Mesendoderm (in vitro differentiated cells): ENCODE measurements around the gene SSBP2.
A peak's percentile ranks its signal among the peaks of the same experiment; 100 is the strongest.

Experiments used
- DNase-seq: peaks from one replicate; pipeline ENCODE4 v3.0.0; 2013
- H2AK5ac ChIP-seq: 2 replicates; pipeline ENCODE4 v1.6.1; 2013; ENCODE audit warnings: low read length, inconsistent platforms
- H2BK120ac ChIP-seq: 2 replicates; pipeline ENCODE4 v1.6.1; 2013; ENCODE audit warnings: low read depth, mild to moderate bottlenecking, low read length, moderate library complexity, mixed read lengths
- H2BK15ac ChIP-seq: replicated peaks from 2 replicates; pipeline ENCODE4 v1.6.1; 2013; ENCODE audit warnings: low read depth, mild to moderate bottlenecking, moderate library complexity
- H2BK5ac ChIP-seq: 2 replicates; pipeline ENCODE4 v1.6.1; 2013; ENCODE audit warnings: low read length, inconsistent platforms
- H3K18ac ChIP-seq: 2 replicates; pipeline ENCODE4 v1.6.1; 2013; ENCODE audit warnings: mild to moderate bottlenecking, low read length, mixed read lengths
- H3K23ac ChIP-seq: one replicate; pipeline ENCODE4 v1.6.1; 2013; ENCODE audit warnings: low read length
- H3K27ac ChIP-seq: 2 replicates; pipeline ENCODE4 v1.5.1; 2013; ENCODE audit warnings: low read depth, mild to moderate bottlenecking, inconsistent platforms, low read length, moderate library complexity
- H3K27me3 ChIP-seq: 2 replicates; pipeline ENCODE4 v1.6.1; 2013; ENCODE audit warnings: low read length, control low read depth, mild to moderate bottlenecking, inconsistent platforms; ENCODE audit not compliant: insufficient read depth, poor library complexity
- H3K36me3 ChIP-seq: 2 replicates; pipeline ENCODE4 v1.6.1; 2013; ENCODE audit warnings: low read length, inconsistent platforms; ENCODE audit not compliant: control insufficient read depth, insufficient read depth
- H3K4ac ChIP-seq: one replicate; pipeline ENCODE4 v1.6.1; 2013; ENCODE audit warnings: low read depth, mild to moderate bottlenecking, low read length, moderate library complexity
- H3K4me1 ChIP-seq: 2 replicates; pipeline ENCODE4 v1.6.1; 2013; ENCODE audit warnings: low read depth, low read length, inconsistent platforms; ENCODE audit not compliant: control insufficient read depth
- H3K4me2 ChIP-seq: 2 replicates; pipeline ENCODE4 v1.6.1; 2013; ENCODE audit warnings: low read length
- H3K4me3 ChIP-seq: 2 replicates; pipeline ENCODE4 v1.5.1; 2013; ENCODE audit warnings: mild to moderate bottlenecking, low read length
- H3K56ac ChIP-seq: one replicate; pipeline ENCODE4 v1.6.1; 2013; ENCODE audit warnings: low read length
- H3K79me1 ChIP-seq: 2 replicates; pipeline ENCODE4 v1.6.1; 2013; ENCODE audit warnings: low read length, inconsistent platforms
- H3K79me2 ChIP-seq: 2 replicates; pipeline ENCODE4 v1.6.1; 2013; ENCODE audit warnings: mild to moderate bottlenecking, low read length; ENCODE audit not compliant: control insufficient read depth, insufficient read depth
- H3K9ac ChIP-seq: 2 replicates; pipeline ENCODE4 v1.6.1; 2013; ENCODE audit warnings: low read length, inconsistent platforms
- H4K5ac ChIP-seq: one replicate; pipeline ENCODE4 v1.6.1; 2013; ENCODE audit warnings: low read length
- H4K8ac ChIP-seq: one replicate; pipeline ENCODE4 v1.6.1; 2013; ENCODE audit warnings: low read depth, mild to moderate bottlenecking, control low read depth, low read length, moderate library complexity
- WGBS: extraction: QIAGEN DNeasy Blood & Tissue Kit; methylation state at CpG from one replicate; pipeline ENCODE4 v1.1.7; 2013; ENCODE audit warnings: low lambda C conversion rate, missing lambda C conversion rate; ENCODE audit not compliant: insufficient coverage; ENCODE audit errors: extremely low coverage; 5-methylcytosine and 5-hydroxymethylcytosine counted together

The SSBP2 gene

GRCh38 chr5:81533629-81534405, 217.1 kb downstream of the SSBP2 start:
- no peaks in the 10 kb centered on the region for H3K36me3 ChIP-seq
- DNase-seq, result no peak
- H2AK5ac ChIP-seq, result no peak overlapping the region
- H3K4ac ChIP-seq, result no peak overlapping the region
- no peak overlapping the region for H2BK5ac ChIP-seq
- H3K79me2 ChIP-seq, result no peaks in the 10 kb centered on the region
- no peak overlapping the region for H4K5ac ChIP-seq
- no peak overlapping the region for H2BK120ac ChIP-seq
- no peak overlapping the region for H3K23ac ChIP-seq
- no peaks in the 10 kb centered on the region for H3K4me1 ChIP-seq
- H3K18ac ChIP-seq, result no peak overlapping the region
- WGBS, result no CpG with 5 or more reads among the region's 2 CpGs
- no peaks in the 10 kb centered on the region for H3K27me3 ChIP-seq
- no peaks in the 10 kb centered on the region for H3K79me1 ChIP-seq
- no peak overlapping the region for H3K4me3 ChIP-seq
- no peak overlapping the region for H3K56ac ChIP-seq
- H4K8ac ChIP-seq, result no peak overlapping the region
- no peak overlapping the region for H2BK15ac ChIP-seq
- H3K27ac ChIP-seq, result no peak overlapping the region
- H3K9ac ChIP-seq, result no peak overlapping the region
- no peak overlapping the region for H3K4me2 ChIP-seq

GRCh38 chr5:81530919-81531318, 220.0 kb downstream of the SSBP2 start:
- Histone ChIP-seq H2BK120ac (no peak overlapping the region), H3K56ac (no peak overlapping the region), H3K4ac (no peak overlapping the region), H2BK15ac (no peak overlapping the region), H2BK5ac (no peak overlapping the region), H3K36me3 (no peaks in the 10 kb centered on the region), H3K79me2 (no peaks in the 10 kb centered on the region), H3K18ac (no peak overlapping the region), H4K5ac (no peak overlapping the region), H3K9ac (no peak overlapping the region), H3K4me2 (no peak overlapping the region), H3K27ac (no peak overlapping the region), H3K4me1 (no peaks in the 10 kb centered on the region), H3K4me3 (no peak overlapping the region), H4K8ac (no peak overlapping the region), H3K79me1 (no peaks in the 10 kb centered on the region), H2AK5ac (no peak overlapping the region), H3K27me3 (no peaks in the 10 kb centered on the region), H3K23ac (no peak overlapping the region)
- no peak for DNase-seq
- WGBS, result no CpG with 5 or more reads among the region's 1 CpG

GRCh38 chr5:81525690-81526089, 225.2 kb downstream of the SSBP2 start:
- Histone ChIP-seq H2BK5ac (no peak overlapping the region), H3K4me1 (no peaks in the 10 kb centered on the region), H3K56ac (no peak overlapping the region), H3K4me2 (no peak overlapping the region), H3K18ac (no peak overlapping the region), H3K79me2 (no peaks in the 10 kb centered on the region), H3K27ac (no peak overlapping the region), H2BK120ac (no peak overlapping the region), H3K4ac (no peak overlapping the region), H4K8ac (no peak overlapping the region), H4K5ac (no peak overlapping the region), H3K9ac (no peak overlapping the region), H3K27me3 (no peaks in the 10 kb centered on the region), H3K4me3 (no peak overlapping the region), H3K79me1 (no peaks in the 10 kb centered on the region), H2BK15ac (no peak overlapping the region), H3K23ac (no peak overlapping the region), H2AK5ac (no peak overlapping the region), H3K36me3 (no peaks in the 10 kb centered on the region)
- DNase-seq, result no peak
- no CpG with 5 or more reads among the region's 2 CpGs for WGBS

- no peaks in the 10 kb centered on the region for H3K79me2 ChIP-seq
- no peak overlapping the region for H3K4ac ChIP-seq
- no peak overlapping the region for H3K27ac ChIP-seq
- H3K56ac ChIP-seq, result no peak overlapping the region
- no peaks in the 10 kb centered on the region for H3K36me3 ChIP-seq
- H3K79me1 ChIP-seq, result no peaks in the 10 kb centered on the region
- H2AK5ac ChIP-seq, result no peak overlapping the region
- no peak overlapping the region for H3K9ac ChIP-seq
- H2BK15ac ChIP-seq, result no peak overlapping the region
- H2BK5ac ChIP-seq, result no peak overlapping the region
- H3K4me3 ChIP-seq, result no peak overlapping the region
- H3K23ac ChIP-seq, result no peak overlapping the region
- H2BK120ac ChIP-seq, result no peak overlapping the region
- H3K4me1 ChIP-seq, result no peaks in the 10 kb centered on the region
- no peak overlapping the region for H4K5ac ChIP-seq
- DNase-seq, result no peak
- no peak overlapping the region for H3K18ac ChIP-seq
- no peaks in the 10 kb centered on the region for H3K27me3 ChIP-seq
- no peak overlapping the region for H3K4me2 ChIP-seq
- peak overlapping the region; percentile 28 for H4K8ac ChIP-seq
Observed at GRCh38 chr5:81524015-81524414, 226.9 kb downstream of the SSBP2 start.

DNA sequence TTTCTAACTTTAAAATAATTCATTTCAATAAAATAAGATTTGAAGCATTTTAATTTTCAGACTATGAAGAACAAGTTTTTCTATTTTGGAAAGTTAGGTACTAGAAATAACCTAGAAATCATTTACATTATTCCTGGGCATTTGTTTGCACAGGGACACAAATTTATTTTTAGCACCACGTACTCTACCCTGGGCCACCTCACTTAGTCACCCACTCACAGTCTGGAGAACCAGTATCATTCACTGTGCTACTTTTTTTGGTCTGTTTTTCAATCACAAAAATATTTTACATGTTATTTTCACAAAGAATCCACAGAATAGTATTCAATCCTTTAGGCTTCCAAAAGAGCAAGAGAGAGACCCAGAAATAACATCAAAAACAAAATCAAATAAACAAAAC, 228.3 kb downstream of the SSBP2 start:
- Histone ChIP-seq H2AK5ac (no peak overlapping the region), H3K18ac (no peak overlapping the region), H2BK5ac (no peak overlapping the region), H3K4me2 (no peak overlapping the region), H3K27ac (no peak overlapping the region), H4K8ac (no peak overlapping the region), H3K79me1 (no peaks in the 10 kb centered on the region), H3K9ac (no peak overlapping the region), H3K4me3 (no peak overlapping the region), H3K4ac (no peak overlapping the region), H3K23ac (no peak overlapping the region), H2BK120ac (no peak overlapping the region), H3K56ac (no peak overlapping the region), H4K5ac (no peak overlapping the region), H3K36me3 (no peaks in the 10 kb centered on the region), H3K4me1 (no peaks in the 10 kb centered on the region), H3K79me2 (no peaks in the 10 kb centered on the region), H3K27me3 (no peaks in the 10 kb centered on the region), H2BK15ac (no peak overlapping the region)
- no CpG with 5 or more reads among the region's 1 CpG for WGBS
- no peak for DNase-seq

- Histone ChIP-seq H3K4ac (no peak overlapping the region), H2AK5ac (no peak overlapping the region)
Observed at GRCh38 chr5:81520769-81521168, 230.1 kb downstream of the SSBP2 start.

More at GRCh38 chr5:81520769-81521168, 230.1 kb downstream of the SSBP2 start:
- H3K27ac ChIP-seq, result no peak overlapping the region
- H3K79me1 ChIP-seq, result no peaks in the 10 kb centered on the region
- H3K23ac ChIP-seq, result no peak overlapping the region
- no peak overlapping the region for H3K56ac ChIP-seq
- no peak for DNase-seq
- no peak overlapping the region for H3K9ac ChIP-seq
- no peak overlapping the region for H3K18ac ChIP-seq
- H4K5ac ChIP-seq, result no peak overlapping the region
- H3K4me1 ChIP-seq, result no peaks in the 10 kb centered on the region
- H4K8ac ChIP-seq, result no peak overlapping the region
- no peaks in the 10 kb centered on the region for H3K79me2 ChIP-seq
- H2BK120ac ChIP-seq, result no peak overlapping the region
- H3K36me3 ChIP-seq, result no peaks in the 10 kb centered on the region
- no peak overlapping the region for H3K4me2 ChIP-seq
- no peak overlapping the region for H2BK15ac ChIP-seq
- H2BK5ac ChIP-seq, result no peak overlapping the region
- no peaks in the 10 kb centered on the region for H3K27me3 ChIP-seq
- no peak overlapping the region for H3K4me3 ChIP-seq
